ENCODE results near the gene IRF2BP2. TPM values are rescaled to one million over a fixed set of nuclear protein-coding genes. Genes with fewer than 3 reads are reported as not detected.
A peak's percentile ranks its signal among the peaks of the same experiment; 100 is the strongest.

IRF2BP2 gene
- total and polyA plus RNA-seq, 2 of the 13 experiments (the other 11 are each of a cell fraction or from before 2014, with no cell fraction given): 140 to 147 TPM

- TF ChIP-seq ZNF142 (CRISPR knock-in tag; IDR thresholded peaks at IDR 0.05) (no peak), RFXANK (CRISPR knock-in tag; IDR thresholded peaks at IDR 0.05) (no peak), GPBP1L1 (CRISPR knock-in tag; IDR thresholded peaks at IDR 0.05) (no peak), REPIN1 (CRISPR knock-in tag; IDR thresholded peaks at IDR 0.05; ENCODE audit: borderline replicate concordance, low read depth) (no peak), ZNF567 (CRISPR knock-in tag; IDR thresholded peaks at IDR 0.05; ENCODE audit: borderline replicate concordance) (no peak), ZNF749 (CRISPR knock-in tag; IDR thresholded peaks at IDR 0.05; ENCODE audit: borderline replicate concordance) (no peak), ZNF83 (CRISPR knock-in tag; IDR thresholded peaks at IDR 0.05; ENCODE audit: borderline replicate concordance) (no peak), ZNF646 (CRISPR knock-in tag; IDR thresholded peaks at IDR 0.05) (no peak), ZFP36L1 (CRISPR knock-in tag; IDR thresholded peaks at IDR 0.05) (no peak), HBP1 (CRISPR knock-in tag; IDR thresholded peaks at IDR 0.05; ENCODE audit: low read depth) (no peak), THAP11 (CRISPR knock-in tag; IDR thresholded peaks at IDR 0.05) (0 out of 2 replicates have a peak, but pooled peaks have one; percentile 14), TOPORS (CRISPR knock-in tag; IDR thresholded peaks at IDR 0.05) (no peak), ZNF431 (CRISPR knock-in tag; IDR thresholded peaks at IDR 0.05; ENCODE audit: borderline replicate concordance, low read depth) (no peak), ZBTB7B (CRISPR knock-in tag; IDR thresholded peaks at IDR 0.05) (0 out of 2 replicates have a peak, but pooled peaks have one; percentile 4)
Measured at GRCh38 chr1:234617986-234618736, 8.2 kb upstream of the IRF2BP2 start (continued).

Measured in HepG2 (cell line).